Muscle layer of duodenum (tissue), 2 donors: ENCODE measurements around the gene MAP3K10.
"Not testable (repeated sequence)": the region's sequence is repeated elsewhere in the genome, so short reads cannot be mapped to it uniquely, and the experiment has no call there.

Experiments
- H3K27ac ChIP-seq: one replicate; pipeline ENCODE4 v1.7.0; 2013; ENCODE audit warnings: mild to moderate bottlenecking, low read length
- H3K27me3 ChIP-seq: one replicate; pipeline ENCODE4 v1.7.0; 2013; ENCODE audit warnings: low read depth, mild to moderate bottlenecking, control low read depth, low read length
- H3K36me3 ChIP-seq, 2 donors: one replicate each; pipeline ENCODE4 v1.7.0; 2013; ENCODE audit warnings: low read length in 2 of 2, control low read depth in 1 of 2, mild to moderate bottlenecking in 1 of 2; ENCODE audit not compliant: insufficient read depth in 2 of 2, control insufficient read depth in 1 of 2
- H3K4me1 ChIP-seq, 2 donors: one replicate each; pipeline ENCODE4 v1.7.0; 2013; ENCODE audit warnings: low read length in 2 of 2, mild to moderate bottlenecking in 2 of 2, control low read depth in 1 of 2, moderate library complexity in 1 of 2; ENCODE audit not compliant: insufficient read depth in 2 of 2, control insufficient read depth in 1 of 2
- H3K4me3 ChIP-seq, 2 donors: one replicate each; pipeline ENCODE4 v1.7.0; 2013; ENCODE audit warnings: low read length in 2 of 2, low read depth in 1 of 2, mild to moderate bottlenecking in 1 of 2
- H3K9me3 ChIP-seq, 2 donors: one replicate each; pipeline ENCODE4 v1.7.0; 2013; ENCODE audit warnings: low read length in 2 of 2, control low read depth in 1 of 2, mild to moderate bottlenecking in 1 of 2; ENCODE audit not compliant: control insufficient read depth in 1 of 2
- donor health status: healthy.

Gene MAP3K10

GRCh38 chr19:40155749-40156265, 35.4 kb upstream of the MAP3K10 start:
- Histone ChIP-seq H3K9me3 (no peaks in the 10 kb centered on the region), H3K27ac (no peak overlapping the region), H3K36me3 (no peaks in the 10 kb centered on the region), H3K4me3 (no peak overlapping the region), H3K4me1 (no peaks in the 10 kb centered on the region), H3K27me3 (no peaks in the 10 kb centered on the region)

DNA sequence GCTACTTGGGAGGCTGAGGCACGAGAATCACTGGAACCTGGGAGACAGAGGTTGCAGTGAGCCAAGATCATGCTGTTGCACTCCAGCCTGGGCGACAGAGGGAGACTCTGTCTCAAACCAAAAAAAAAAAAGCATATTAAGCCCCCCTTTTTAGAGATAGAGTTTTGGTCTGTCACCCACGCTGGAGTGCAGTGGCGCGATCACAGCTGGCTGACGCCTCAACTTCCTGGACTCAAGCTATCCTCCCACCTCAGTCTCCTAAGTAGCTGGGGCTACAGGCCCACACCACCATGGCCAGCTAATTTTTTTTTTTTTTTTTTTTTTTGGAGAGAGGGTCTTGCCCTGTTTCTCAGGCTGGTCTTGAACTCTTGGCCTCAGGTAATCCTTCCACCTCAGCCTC, 34.2 kb upstream of the MAP3K10 start:
- Histone ChIP-seq H3K36me3 (no peaks in the 10 kb centered on the region), H3K27ac (no peak overlapping the region), H3K4me1 (no peaks in the 10 kb centered on the region), H3K27me3 (no peaks in the 10 kb centered on the region), H3K9me3 (no peaks in the 10 kb centered on the region), H3K4me3 (no peak overlapping the region)

DNA sequence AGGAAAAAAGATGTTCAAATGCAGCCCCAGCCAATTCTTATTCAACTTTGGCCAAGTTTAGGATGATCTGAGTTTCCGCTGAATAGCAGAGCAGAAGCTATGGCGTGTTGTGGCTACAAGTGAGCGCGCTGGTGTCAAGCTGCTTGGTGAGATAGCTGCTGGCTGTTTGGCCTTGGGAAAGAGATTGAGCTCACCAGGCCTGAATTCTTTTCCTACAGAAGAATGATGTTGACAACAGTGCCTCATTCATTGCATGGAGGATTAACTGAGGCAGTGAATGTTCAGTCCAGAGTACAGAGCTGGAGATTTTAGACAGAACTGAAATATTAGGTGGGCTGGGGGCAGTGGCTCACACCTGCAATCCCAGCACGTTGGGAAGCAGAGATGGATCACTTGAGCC, 31.5 kb upstream of the MAP3K10 start:
- no peaks in the 10 kb centered on the region for H3K36me3 ChIP-seq
- no peak overlapping the region for H3K27ac ChIP-seq

DNA sequence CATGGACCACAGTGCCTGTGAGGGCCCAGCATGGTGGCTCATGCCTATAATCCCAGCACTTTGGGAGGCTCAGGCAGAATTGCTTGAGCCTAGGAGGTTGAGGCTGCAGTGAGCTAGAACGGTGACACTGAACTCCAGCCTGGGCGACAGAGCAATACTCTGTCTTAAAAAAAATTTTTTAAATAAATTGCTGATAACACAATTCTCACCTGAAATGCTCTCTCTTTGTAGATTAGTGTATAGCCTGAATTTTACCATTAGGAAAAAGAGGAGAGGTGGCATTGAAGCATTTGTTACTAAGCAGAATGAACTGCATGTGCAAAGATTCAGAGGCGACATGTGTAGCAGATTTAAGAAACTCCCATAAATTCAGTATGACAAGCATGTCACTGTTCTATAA, 29.1 kb upstream of the MAP3K10 start:
- Histone ChIP-seq H3K27ac (no peak overlapping the region), H3K36me3 (no peaks in the 10 kb centered on the region), H3K9me3 (no peaks in the 10 kb centered on the region), H3K4me1 (no peaks in the 10 kb centered on the region), H3K27me3 (no peaks in the 10 kb centered on the region), H3K4me3 (no peak overlapping the region)

More for the DNA sequence above, 31.5 kb upstream of the MAP3K10 start:
- Histone ChIP-seq H3K9me3 (no peaks in the 10 kb centered on the region), H3K27me3 (no peaks in the 10 kb centered on the region), H3K4me3 (no peak overlapping the region), H3K4me1 (no peaks in the 10 kb centered on the region)

- Histone ChIP-seq H3K27me3 (no peaks in the 10 kb centered on the region), H3K9me3 (no peaks in the 10 kb centered on the region), H3K36me3 (no peaks in the 10 kb centered on the region), H3K4me1 (no peaks in the 10 kb centered on the region), H3K4me3 (no peak overlapping the region), H3K27ac (no peak overlapping the region)
These were observed 27.6 kb upstream of the MAP3K10 start for GRCh38 chr19:40163541-40164129.

GRCh38 chr19:40165362-40165937, 25.8 kb upstream of the MAP3K10 start:
- Histone ChIP-seq H3K4me1 (no peaks in the 10 kb centered on the region), H3K9me3 (no peaks in the 10 kb centered on the region), H3K27me3 (no peaks in the 10 kb centered on the region), H3K4me3 (no peak overlapping the region), H3K36me3 (no peaks in the 10 kb centered on the region), H3K27ac (no peak overlapping the region)

DNA sequence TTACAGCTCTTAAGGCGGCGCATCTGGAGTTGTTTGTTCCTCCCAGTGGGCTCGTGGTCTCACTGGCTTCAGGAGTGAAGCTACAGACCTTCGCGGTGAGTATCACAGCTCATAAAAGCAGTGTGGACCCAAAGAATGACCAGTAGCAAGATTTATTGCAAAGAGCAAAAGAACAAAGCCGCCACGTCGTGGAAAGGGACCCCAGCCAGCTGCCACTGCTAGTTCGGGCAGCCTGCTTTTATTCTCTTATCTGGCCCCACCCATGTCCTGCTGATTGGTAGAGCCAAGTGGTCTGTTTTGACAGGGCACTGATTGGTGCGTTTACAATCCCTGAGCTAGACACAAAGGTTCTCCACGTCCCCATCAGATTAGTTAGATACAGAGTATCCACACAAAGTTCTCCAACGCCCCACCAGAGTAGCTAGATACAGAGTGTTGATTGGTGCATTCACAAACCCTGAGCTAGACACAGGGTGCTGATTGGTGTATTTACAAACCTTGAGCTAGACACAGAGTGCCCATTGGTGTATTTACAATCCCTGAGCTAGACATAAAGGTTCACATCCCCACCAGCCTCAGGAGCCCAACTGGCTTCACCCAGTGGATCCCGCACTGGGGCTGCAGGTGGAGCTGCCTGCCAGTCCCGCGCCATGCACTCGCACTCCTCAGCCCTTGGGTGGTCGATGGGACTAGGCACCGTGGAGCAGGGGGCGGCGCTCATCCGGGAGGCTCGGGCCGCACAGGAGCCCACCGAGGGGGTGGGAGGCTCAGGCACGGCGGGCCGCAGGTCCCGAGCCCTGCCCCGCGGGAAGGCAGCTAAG, 21.5 kb upstream of the MAP3K10 start:
- H3K9me3 ChIP-seq, H3K4me1 ChIP-seq, H3K4me3 ChIP-seq, H3K27ac ChIP-seq, H3K36me3 ChIP-seq, H3K27me3 ChIP-seq: not testable (repeated sequence)

DNA sequence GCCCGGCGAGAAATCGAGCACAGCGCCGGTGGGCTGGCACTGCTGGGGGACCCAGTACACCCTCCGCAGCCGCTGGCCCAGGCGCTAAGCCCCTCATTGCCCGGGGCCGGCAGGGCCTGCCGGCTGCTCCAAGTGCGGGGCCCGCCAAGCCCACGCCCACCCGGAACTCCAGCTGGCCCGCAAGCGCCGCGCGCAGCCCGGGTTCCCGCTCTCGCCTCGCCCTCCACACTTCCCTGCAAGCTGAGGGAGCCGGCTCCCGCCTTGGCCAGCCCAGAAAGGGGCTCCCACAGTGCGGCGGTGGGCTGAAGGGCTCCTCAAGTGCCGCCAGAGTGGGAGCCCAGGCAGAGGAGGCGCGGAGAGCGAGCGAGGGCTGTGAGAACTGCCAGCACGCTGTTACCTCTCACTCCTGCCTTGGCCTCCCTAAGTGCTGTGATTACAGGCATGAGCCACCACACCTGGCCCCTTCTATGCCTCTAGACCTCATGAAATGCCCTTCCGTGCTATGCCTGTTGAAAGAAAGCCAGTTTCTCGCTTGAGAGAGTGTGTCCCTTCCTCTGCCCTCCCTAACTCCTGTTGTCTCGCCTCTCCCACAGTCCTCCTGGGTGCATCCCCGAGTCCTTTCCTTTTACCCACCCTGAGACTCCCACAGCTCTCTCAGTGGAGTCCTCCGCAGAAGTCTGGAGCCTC, 20.8 kb upstream of the MAP3K10 start:
- H3K27me3 ChIP-seq, H3K27ac ChIP-seq, H3K36me3 ChIP-seq, H3K4me1 ChIP-seq, H3K9me3 ChIP-seq, H3K4me3 ChIP-seq: not testable (repeated sequence)

GRCh38 chr19:40171293-40171692, 19.9 kb upstream of the MAP3K10 start:
- not testable (repeated sequence) for H3K27ac ChIP-seq, H3K27me3 ChIP-seq, H3K36me3 ChIP-seq, H3K9me3 ChIP-seq, H3K4me1 ChIP-seq, H3K4me3 ChIP-seq

- H3K4me1 ChIP-seq: no peaks in the 10 kb centered on the region
- no peaks in the 10 kb centered on the region for H3K27me3 ChIP-seq
- H3K36me3 ChIP-seq: no peaks in the 10 kb centered on the region
- no peaks in the 10 kb centered on the region for H3K9me3 ChIP-seq
- no peak overlapping the region for H3K27ac ChIP-seq
- H3K4me3 ChIP-seq: no peak overlapping the region
These were observed 17.1 kb upstream of the MAP3K10 start for GRCh38 chr19:40174092-40174491.

DNA sequence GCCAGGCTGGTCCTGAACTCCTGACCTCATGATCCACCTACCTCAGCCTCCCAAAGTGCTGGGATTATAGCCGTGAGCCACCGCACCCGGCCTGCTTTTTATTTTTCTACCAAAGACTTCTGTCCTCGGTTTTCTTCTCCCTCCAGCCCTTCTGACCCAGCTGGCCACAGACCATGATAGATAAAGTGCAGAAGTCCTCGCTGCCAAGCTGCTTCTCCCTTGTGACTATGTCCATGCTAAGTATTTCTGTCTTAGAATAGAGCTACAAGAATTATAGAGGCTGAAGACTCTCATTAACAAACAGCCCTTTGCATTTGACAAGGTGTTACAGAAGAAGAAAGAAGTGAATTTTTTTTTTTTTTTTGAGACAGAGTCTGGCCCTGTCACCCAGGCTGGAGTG, 15.4 kb upstream of the MAP3K10 start:
- H3K27me3 ChIP-seq: no peaks in the 10 kb centered on the region
- H3K27ac ChIP-seq: no peak overlapping the region

More for the DNA sequence above, 15.4 kb upstream of the MAP3K10 start:
- Histone ChIP-seq H3K4me3 (no peak overlapping the region), H3K4me1 (no peaks in the 10 kb centered on the region), H3K9me3 (no peaks in the 10 kb centered on the region), H3K36me3 (no peaks in the 10 kb centered on the region)
